DOHH2 (cell line): Measurements from ENCODE around the gene CALR.

Source experiments
- H3F3A ChIP-seq: fragments of 200-600 bp; sonication (generic), shearing (Covaris generic); 2 replicates; pipeline ENCODE4 v1.6.0; 2016; ENCODE audit warnings: antibody characterized with exemption, mild to moderate bottlenecking; ENCODE audit not compliant: control insufficient read depth, insufficient read depth
- H3K27ac ChIP-seq: fragments of 200-600 bp; sonication (generic); 2 replicates; pipeline ENCODE4 v1.5.1; 2014; ENCODE audit warnings: low read depth, mild to moderate bottlenecking, low read length, moderate library complexity
- H3K27me3 ChIP-seq: fragments of 200-600 bp; sonication (generic); 2 replicates; pipeline ENCODE4 v1.6.1; 2014; ENCODE audit warnings: mild to moderate bottlenecking, low read length, mixed read lengths; ENCODE audit not compliant: control insufficient read depth
- H3K36me3 ChIP-seq: fragments of 200-600 bp; sonication (generic); 2 replicates; pipeline ENCODE4 v1.6.1; 2014; ENCODE audit warnings: mild to moderate bottlenecking, low read length, moderate library complexity, mixed read lengths; ENCODE audit not compliant: control insufficient read depth
- H3K4me1 ChIP-seq: fragments of 200-600 bp; sonication (generic); 2 replicates; pipeline ENCODE4 v1.6.1; 2014; ENCODE audit warnings: mild to moderate bottlenecking, low read length, mixed read lengths; ENCODE audit not compliant: control insufficient read depth
- H3K4me2 ChIP-seq: fragments of 200-600 bp; sonication (generic); 2 replicates; pipeline ENCODE4 v1.6.0; 2014; ENCODE audit warnings: mild to moderate bottlenecking, low read length, moderate library complexity
- H3K4me3 ChIP-seq: fragments of 200-600 bp; sonication (generic); 2 replicates; pipeline ENCODE4 v1.5.1; 2014; ENCODE audit warnings: mild to moderate bottlenecking, low read length, mixed read lengths
- H3K79me2 ChIP-seq: fragments of 200-600 bp; sonication (generic); 2 replicates; pipeline ENCODE4 v1.6.1; 2014; ENCODE audit warnings: mild to moderate bottlenecking, low read length, mixed read lengths; ENCODE audit not compliant: control insufficient read depth
- H3K9me2 ChIP-seq: fragments of 200-600 bp; sonication (generic); replicated peaks from 2 replicates; pipeline ENCODE4 v1.6.1; 2014; ENCODE audit warnings: mild to moderate bottlenecking, low read length, mixed read lengths; ENCODE audit not compliant: control insufficient read depth
- H3K9me3 ChIP-seq: fragments of 200-600 bp; sonication (generic); 2 replicates; pipeline ENCODE4 v1.6.1; 2014; ENCODE audit warnings: antibody characterized with exemption, low read length, mixed read lengths; ENCODE audit not compliant: control insufficient read depth, insufficient read depth
- H4K20me1 ChIP-seq: fragments of 200-600 bp; sonication (generic); 2 replicates; pipeline ENCODE4 v1.6.0; 2014; ENCODE audit warnings: low read depth, mild to moderate bottlenecking, antibody characterized with exemption, low read length, moderate library complexity; ENCODE audit not compliant: control insufficient read depth, insufficient read depth
- EZH2phosphoT487 ChIP-seq: fragments of 200-600 bp; sonication (generic); IDR thresholded peaks from 2 replicates; pipeline ENCODE4 v1.6.1; 2017; ENCODE audit warnings: borderline replicate concordance, mild to moderate bottlenecking, antibody characterized with exemption, low read length, moderate library complexity, mixed read lengths
- TF ChIP-seq, protein P1 (sequence below): fragments of 200-600 bp; sonication (generic); IDR thresholded peaks from one replicate; pipeline ENCODE4 v1.5.1; 2014; ENCODE audit warnings: antibody characterized with exemption, mild to moderate bottlenecking, low read depth, low read length; ENCODE audit not compliant: poor library complexity, severe bottlenecking

CALR gene

DNA sequence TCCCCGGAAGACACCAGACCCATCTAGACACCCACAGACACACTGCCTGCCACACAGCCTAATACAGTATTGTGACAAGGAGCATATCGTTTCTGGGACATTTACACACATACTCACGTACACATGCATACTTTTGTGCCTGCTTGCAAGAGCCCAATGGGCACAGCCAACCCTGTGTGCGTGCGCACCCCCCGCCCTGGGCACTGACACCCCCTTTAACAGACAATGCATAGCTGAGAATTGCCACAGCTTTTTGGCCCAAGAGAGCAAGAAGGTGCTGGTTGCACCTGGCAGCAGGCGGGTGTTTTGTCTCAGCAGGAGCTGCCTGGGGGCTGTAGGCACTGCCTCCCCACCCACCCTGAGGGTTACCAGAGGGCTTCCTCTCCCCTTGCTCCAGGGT lies 55.2 kb downstream of the CALR start:
- Histone ChIP-seq H3K27me3 (peaks cover 22% of the 10 kb centered on the region), H3K4me3 (no peak overlapping the region), H3K4me1 (no peaks in the 10 kb centered on the region), H3K36me3 (no peaks in the 10 kb centered on the region), H3F3A (no peaks in the 10 kb centered on the region), H3K9me2 (no peaks in the 10 kb centered on the region), H3K79me2 (no peaks in the 10 kb centered on the region), H3K4me2 (no peak overlapping the region), H4K20me1 (no peaks in the 10 kb centered on the region), H3K27ac (no peak overlapping the region), H3K9me3 (peaks cover 2% of the 10 kb centered on the region; the same call in 1 of the 2 replicates)
- TF ChIP-seq EZH2phosphoT487 = no peak
- TF ChIP-seq, protein P1, sequence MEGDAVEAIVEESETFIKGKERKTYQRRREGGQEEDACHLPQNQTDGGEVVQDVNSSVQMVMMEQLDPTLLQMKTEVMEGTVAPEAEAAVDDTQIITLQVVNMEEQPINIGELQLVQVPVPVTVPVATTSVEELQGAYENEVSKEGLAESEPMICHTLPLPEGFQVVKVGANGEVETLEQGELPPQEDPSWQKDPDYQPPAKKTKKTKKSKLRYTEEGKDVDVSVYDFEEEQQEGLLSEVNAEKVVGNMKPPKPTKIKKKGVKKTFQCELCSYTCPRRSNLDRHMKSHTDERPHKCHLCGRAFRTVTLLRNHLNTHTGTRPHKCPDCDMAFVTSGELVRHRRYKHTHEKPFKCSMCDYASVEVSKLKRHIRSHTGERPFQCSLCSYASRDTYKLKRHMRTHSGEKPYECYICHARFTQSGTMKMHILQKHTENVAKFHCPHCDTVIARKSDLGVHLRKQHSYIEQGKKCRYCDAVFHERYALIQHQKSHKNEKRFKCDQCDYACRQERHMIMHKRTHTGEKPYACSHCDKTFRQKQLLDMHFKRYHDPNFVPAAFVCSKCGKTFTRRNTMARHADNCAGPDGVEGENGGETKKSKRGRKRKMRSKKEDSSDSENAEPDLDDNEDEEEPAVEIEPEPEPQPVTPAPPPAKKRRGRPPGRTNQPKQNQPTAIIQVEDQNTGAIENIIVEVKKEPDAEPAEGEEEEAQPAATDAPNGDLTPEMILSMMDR = no peak
